ENCODE data around the gene HSD17B8.

Gene HSD17B8

GRCh38 chr6:33236328-33236727 lies 31.9 kb downstream of the HSD17B8 start:
- in situ Hi-C loops (cut with HindIII; ENCODE audit: low sequenced_read_pairs) = no loop called here

DNA sequence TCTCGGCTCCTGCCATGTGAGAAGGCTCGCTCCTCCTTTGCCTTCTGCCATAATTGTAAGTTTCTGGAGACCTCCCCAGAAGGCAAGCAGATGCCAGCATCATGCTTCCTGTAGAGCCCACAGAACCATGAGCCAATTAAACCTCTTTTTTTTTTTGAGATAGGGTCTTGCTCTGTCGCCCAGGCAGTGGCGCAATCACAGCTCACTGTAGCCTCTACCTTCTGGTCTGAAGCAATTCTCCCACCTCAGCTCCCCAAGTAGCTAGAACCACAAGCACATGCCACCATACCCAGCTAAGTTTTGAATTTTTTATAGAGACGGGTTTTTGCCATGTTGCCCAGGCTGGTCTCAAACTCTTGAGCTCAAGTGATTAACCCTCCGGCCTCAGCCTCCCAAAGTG lies 32.4 kb downstream of the HSD17B8 start:
- in situ Hi-C loops (cut with HindIII; ENCODE audit: low sequenced_read_pairs) = no loop called here

DNA sequence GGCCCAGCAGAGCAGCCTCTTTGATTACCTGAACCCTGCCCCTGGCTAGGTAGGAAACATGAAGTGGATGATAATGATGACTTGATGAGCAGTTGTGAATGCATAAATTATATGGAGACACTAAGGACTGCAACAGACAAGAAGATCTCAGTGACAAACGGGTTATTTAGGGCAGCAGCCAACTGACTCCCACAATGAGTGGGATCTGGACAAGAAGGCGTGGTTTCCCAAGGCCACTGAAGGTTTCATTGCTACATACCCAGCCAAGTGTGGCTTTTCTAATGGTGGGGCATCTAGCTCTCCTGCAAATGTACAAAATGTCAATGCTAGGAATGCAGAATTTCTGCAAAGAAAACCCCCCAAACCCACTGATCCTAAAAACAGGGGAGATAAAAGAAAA lies 33.3 kb downstream of the HSD17B8 start:
- in situ Hi-C loops (cut with HindIII; ENCODE audit: low sequenced_read_pairs) = no loop called here

DNA sequence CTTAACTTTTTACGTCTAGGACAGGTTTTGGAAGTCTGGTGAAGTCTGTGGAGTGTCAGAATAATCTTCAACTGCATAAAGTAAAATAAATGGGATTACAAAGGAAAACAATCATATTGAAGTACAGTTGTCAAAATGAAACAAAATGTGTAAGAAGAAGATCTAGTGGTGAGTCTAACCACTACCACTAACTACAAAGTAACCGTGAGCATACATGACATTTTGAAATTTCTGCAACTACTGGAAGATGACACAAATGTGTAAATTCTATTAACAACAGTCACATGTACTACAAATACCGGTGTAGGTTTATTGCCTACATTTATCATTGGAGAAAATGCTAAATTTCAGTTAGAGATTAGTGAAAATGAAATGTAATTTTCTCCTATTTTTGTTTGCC lies 37.5 kb downstream of the HSD17B8 start:
- in situ Hi-C loops (cut with HindIII; ENCODE audit: low sequenced_read_pairs) = no loop called here

DNA sequence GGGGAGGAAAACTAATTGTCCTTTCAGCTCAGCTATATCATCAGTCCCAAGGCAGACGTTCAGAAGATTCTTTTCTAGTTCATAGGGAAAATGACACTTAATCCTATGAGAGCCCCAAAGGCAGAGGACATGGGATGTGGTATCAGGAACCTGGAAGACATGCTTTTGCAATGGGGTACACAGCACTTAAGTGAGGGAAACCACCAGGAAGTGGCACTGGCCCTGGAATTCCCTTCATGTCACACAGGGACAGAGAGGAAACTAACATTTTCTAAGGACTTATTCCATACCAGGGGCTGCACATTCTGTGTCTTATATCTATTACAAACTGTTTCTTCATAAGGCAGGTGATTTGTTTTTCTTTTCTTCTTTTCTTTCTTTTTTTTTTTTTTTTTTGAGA lies 39.0 kb downstream of the HSD17B8 start:
- in situ Hi-C loops (cut with HindIII; ENCODE audit: low sequenced_read_pairs) = no loop called here

GRCh38 chr6:33247977-33248642 lies 43.7 kb downstream of the HSD17B8 start:
- in situ Hi-C loops (cut with HindIII; ENCODE audit: low sequenced_read_pairs) = no loop called here

DNA sequence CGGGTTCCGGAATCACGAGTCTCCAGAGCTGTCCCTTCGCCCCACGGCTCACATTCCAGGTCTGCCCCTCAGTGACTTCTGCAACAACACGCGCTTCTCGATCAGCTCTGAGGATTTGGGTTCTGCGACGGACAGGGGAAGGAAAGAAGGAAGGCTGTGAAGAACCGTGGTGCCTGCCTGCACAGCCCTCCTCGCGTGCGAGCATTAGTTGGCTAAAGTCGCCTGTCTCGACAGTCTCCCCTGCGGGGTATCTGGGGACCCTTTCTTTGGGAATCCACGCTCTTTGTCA lies 44.1 kb downstream of the HSD17B8 start:
- in situ Hi-C loops (cut with HindIII; ENCODE audit: low sequenced_read_pairs) = no loop called here

DNA sequence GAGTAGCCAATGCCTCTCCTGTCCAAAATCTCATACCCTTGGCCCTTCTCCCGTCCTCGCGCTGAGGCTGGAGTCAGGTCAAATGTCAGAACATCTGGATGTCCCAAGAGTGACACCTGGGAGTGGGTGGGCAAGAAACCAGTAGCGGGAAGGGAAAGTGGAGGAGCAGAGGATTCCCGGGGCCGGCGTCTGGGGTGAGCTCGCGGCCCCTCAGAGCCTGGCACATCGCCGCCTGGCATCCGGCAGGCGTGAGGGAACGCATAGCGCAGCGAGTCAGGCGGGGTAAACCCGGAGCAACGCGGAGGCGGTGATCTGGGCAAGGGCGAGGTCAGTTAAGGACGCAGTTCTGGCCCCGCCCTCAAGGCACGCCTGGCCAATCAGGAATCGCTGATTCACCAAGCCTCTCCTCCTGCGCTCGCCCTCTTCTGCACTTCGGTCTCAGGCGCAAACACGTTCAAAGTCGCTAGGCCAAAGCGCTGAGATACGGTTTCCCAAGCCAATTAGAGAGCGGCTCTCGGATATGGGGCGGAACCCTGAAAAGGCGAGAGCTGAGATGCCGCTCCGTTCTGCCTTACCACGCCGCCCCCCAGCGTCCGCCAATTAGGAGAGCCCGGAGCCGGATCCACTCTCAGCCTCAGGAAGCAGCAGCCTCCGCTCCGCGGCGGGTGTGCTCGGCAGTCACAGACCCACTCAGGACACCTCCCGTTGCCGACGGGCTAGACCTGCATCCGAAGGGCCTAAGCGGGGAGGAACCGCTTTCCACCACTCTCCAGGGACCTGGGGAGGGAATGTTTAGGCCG lies 44.7 kb downstream of the HSD17B8 start:
- in situ Hi-C loops (cut with HindIII; ENCODE audit: low sequenced_read_pairs) = no loop called here

DNA sequence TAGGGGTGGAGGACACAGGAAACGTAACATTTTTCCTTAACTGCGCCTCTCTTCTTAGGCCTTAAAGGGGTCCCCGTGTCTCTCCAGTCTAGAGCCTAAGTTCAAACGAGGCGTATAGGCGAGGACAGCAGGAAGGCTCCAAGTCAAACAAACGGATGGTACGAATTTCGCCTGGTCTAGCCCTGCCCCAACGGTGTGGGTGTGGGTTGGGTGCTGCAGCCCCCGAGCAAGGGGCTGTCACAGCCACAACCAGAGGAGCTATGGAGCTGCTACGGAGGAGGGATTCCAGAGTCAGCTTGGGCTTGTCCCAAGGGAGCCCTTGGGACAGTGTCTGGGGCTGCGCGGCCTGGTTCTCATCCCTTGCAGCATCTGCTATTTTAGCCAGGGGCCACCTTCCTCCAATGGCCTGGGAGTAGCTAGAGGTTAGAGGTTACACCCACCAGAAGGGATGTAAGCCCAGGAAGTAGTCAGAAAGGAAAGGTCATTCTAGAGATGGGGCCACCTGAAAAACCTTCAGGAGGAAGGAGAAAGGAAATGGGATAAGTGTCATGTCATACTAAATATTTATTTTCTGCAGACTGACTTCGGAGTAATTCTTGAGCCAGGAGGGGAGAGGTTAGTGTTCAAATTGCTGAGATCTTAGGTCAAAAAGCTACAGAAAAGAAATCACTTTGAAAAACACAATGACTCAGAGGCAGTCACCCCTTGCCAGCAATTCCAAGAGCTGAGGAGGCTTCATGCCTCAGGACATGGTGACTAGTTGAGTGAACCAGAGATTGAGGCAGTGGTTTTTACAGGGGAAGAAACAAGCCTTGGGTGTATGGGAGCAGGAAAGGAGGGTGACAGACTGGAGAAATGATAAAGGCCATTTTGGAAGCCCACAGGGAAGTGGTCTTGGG lies 45.5 kb downstream of the HSD17B8 start:
- in situ Hi-C loops (cut with HindIII; ENCODE audit: low sequenced_read_pairs) = loop anchor here (25.0 kb wide), 1 partner anchor 113 kb away; no protein-coding TSS in a partner anchor

- in situ Hi-C loops (cut with HindIII; ENCODE audit: low sequenced_read_pairs) = loop anchor here (25.0 kb wide), 1 partner anchor 113 kb away; no protein-coding TSS in a partner anchor
These were observed 46.3 kb downstream of the HSD17B8 start for GRCh38 chr6:33250731-33251130.

- in situ Hi-C loops (cut with HindIII; ENCODE audit: low sequenced_read_pairs) = loop anchor here (25.0 kb wide), 1 partner anchor 114 kb away; no protein-coding TSS in a partner anchor
These were observed 47.0 kb downstream of the HSD17B8 start for GRCh38 chr6:33251395-33252012.

GRCh38 chr6:33252759-33253158 lies 48.3 kb downstream of the HSD17B8 start:
- in situ Hi-C loops (cut with HindIII; ENCODE audit: low sequenced_read_pairs) = loop anchor here (25.0 kb wide), 1 partner anchor 115 kb away; no protein-coding TSS in a partner anchor

- in situ Hi-C loops (cut with HindIII; ENCODE audit: low sequenced_read_pairs) = loop anchor here (25.0 kb wide), 1 partner anchor 117 kb away; no protein-coding TSS in a partner anchor
These were observed 50.1 kb downstream of the HSD17B8 start for GRCh38 chr6:33254591-33254990.

All from DLD1 (cell line).